T-helper 1 cell treated with Interleukin-12 subunit alpha and Interleukin-12 subunit beta and Interleukin-4 antibody, amounts not matched to agents 30 μg/mL and 1 μg/mL, for 36 hours (primary cell): ENCODE results near the gene PI3.

Experiments used
- H3K27ac Mint-ChIP-seq: one replicate; pipeline ENCODE4 v1.8.0; 2021; ENCODE audit warnings: mild to moderate bottlenecking, mixed read lengths
- H3K27me3 Mint-ChIP-seq: one replicate; pipeline ENCODE4 v1.8.0; 2021; ENCODE audit warnings: low read depth, mixed read lengths
- H3K36me3 Mint-ChIP-seq: one replicate; pipeline ENCODE4 v1.8.0; 2021; ENCODE audit warnings: low read depth, mixed read lengths
- H3K4me1 Mint-ChIP-seq: one replicate; pipeline ENCODE4 v1.8.0; 2021; ENCODE audit warnings: low read depth, mixed read lengths
- H3K4me3 Mint-ChIP-seq: one replicate; pipeline ENCODE4 v1.8.0; 2021; ENCODE audit warnings: mild to moderate bottlenecking, moderate library complexity, mixed read lengths
- H3K9me3 Mint-ChIP-seq: one replicate; pipeline ENCODE4 v1.8.0; 2021; ENCODE audit warnings: mixed read lengths

The PI3 gene

DNA sequence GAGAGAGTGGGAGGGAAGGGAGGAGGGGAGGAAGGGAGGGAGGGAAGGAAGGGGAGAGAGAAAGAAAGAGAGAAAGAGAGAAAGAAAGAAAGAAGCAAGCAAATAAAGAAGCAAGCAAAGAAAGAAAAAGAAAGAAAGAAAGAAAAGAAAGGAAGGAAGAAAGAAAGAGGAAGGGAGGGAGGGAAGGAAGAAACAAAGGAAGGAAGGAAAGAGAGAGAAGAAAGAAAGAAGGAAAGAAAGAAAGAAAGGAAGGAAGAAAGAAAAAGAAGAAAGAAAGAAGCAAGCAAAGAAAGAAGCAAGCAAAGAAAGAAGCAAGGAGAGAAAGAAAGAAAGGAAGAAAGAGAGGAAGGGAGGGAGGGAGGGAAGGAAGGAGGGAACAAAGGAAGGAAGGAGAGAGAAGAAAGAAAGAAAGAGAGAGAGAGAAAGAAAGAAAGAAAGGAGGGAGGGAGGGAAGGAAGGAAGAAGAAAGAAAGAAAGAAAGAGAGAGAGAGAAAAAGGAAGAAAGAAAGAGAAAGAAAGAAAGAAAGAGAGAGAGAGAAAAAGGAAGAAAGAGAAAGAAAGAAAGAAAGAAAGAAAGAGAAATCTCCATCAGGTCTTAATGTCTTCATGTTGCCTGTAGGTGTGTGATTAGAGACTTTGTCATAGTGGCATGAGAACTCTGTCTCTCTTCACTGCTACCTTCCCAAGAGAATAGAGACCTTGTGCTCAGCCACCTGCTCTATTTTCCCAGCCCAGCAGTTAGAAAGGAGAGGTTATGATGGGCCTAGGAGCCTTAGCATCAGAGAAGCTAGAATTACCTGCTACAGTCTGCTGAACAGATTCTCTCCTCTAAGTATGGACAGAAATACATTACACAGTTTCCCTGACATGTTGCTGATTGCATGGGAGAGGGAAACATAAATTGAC is 37.1 kb downstream of the PI3 start:
- no peaks in the 10 kb centered on the region for H3K4me1 Mint-ChIP-seq
- H3K9me3 Mint-ChIP-seq: no peaks in the 10 kb centered on the region
- H3K36me3 Mint-ChIP-seq: no peaks in the 10 kb centered on the region
- no peak overlapping the region for H3K27ac Mint-ChIP-seq
- H3K4me3 Mint-ChIP-seq: no peak overlapping the region
- H3K27me3 Mint-ChIP-seq: peaks cover 20% of the 10 kb centered on the region

DNA sequence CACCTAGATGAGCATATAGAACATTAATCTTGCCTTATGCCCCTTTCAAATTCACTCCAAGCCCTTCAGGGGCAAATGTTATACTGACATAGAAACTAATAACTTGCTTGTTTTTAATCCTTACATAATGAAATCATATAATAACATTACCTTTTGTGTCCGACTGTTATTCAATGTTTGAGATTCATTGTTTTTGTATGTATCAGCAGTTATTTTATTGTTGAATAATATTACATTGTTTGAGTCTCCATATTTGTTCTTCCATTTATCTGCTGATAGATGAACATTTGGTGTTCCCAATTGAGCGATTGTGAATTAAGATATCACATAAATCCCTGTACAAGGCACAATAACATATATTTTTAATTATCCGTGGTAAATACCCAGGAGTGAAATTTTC is 38.1 kb downstream of the PI3 start:
- Mint-ChIP-seq H3K27me3 (peaks cover 18% of the 10 kb centered on the region), H3K9me3 (no peaks in the 10 kb centered on the region), H3K4me1 (no peaks in the 10 kb centered on the region), H3K4me3 (no peak overlapping the region), H3K36me3 (no peaks in the 10 kb centered on the region), H3K27ac (no peak overlapping the region)

DNA sequence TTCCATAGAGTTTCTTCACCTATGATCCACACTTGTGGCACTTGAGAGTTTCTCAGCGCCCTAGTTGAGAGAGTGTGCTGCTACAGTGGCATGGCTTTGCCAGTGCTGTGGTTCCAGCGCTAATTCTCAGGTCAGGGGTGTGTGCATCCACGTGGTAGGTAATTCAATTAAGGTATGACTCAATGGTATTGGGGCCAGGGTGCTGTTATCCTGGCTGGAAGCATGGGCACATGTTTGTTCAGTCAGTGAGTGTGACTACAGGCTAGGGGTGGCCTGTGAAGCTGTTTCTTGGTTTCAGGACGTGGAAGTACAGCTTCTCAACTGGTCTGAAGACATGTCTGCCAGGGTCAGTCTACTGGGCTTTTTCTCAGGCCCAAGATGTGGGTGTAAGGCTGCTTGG is 43.4 kb downstream of the PI3 start:
- Mint-ChIP-seq H3K4me1 (no peaks in the 10 kb centered on the region), H3K27me3 (peaks cover 33% of the 10 kb centered on the region), H3K9me3 (no peaks in the 10 kb centered on the region), H3K27ac (no peak overlapping the region), H3K36me3 (no peaks in the 10 kb centered on the region), H3K4me3 (no peak overlapping the region)

DNA sequence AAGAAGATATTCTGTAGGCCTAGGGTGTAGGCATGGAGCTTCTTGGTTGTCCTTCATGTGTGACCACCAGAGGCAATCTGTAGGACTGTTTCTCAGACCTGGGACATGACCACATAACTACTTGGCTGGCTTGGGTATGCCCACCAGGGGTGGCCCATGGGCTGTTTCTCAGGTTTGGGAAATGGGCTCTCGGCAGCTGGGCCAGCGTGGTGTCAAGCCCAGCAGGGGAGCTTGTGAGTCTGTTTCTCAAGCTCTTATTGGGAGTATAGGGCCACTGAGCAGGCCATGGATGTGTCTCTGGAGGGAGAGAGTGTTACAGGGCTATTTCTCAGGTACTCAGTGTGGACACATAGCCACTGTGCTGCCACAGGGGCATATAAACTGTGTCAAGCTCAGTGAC is 43.9 kb downstream of the PI3 start:
- H3K9me3 Mint-ChIP-seq: no peaks in the 10 kb centered on the region
- no peak overlapping the region for H3K4me3 Mint-ChIP-seq
- H3K27me3 Mint-ChIP-seq: peaks cover 34% of the 10 kb centered on the region
- no peaks in the 10 kb centered on the region for H3K36me3 Mint-ChIP-seq
- H3K4me1 Mint-ChIP-seq: no peaks in the 10 kb centered on the region
- H3K27ac Mint-ChIP-seq: no peak overlapping the region

DNA sequence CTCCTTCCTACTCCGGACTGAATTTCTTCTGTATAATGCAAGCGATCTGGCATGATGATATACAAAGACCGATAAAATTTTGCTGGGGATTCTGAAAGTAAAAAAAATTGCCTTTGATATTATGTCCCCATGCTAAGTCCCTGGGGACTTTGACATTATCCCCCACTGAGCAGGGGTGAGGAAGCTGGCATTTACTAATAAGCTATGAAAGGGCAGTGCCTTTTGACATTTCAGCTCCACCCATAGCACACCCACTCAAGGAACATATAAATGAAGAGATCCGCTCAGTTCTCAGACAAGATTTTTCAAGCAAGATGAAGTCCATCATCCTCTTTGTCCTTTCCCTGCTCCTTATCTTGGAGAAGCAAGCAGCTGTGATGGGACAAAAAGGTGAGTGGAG is 46.4 kb downstream of the PI3 start, which contains the start of gene SEMG2:
SEMG2 (plus strand) TSS at position 298 of the 400 bp plus-strand sequence; CDS start at position 315, 17 bp downstream.
- peaks cover 43% of the 10 kb centered on the region for H3K27me3 Mint-ChIP-seq
- no peak within 1 kb of the TSS for H3K4me3 Mint-ChIP-seq
- H3K4me1 Mint-ChIP-seq: no peaks in the 10 kb centered on the region
- H3K27ac Mint-ChIP-seq: no peak within 1 kb of the TSS
- no peaks in the 10 kb centered on the region for H3K36me3 Mint-ChIP-seq
- H3K9me3 Mint-ChIP-seq: no peaks in the 10 kb centered on the region

DNA sequence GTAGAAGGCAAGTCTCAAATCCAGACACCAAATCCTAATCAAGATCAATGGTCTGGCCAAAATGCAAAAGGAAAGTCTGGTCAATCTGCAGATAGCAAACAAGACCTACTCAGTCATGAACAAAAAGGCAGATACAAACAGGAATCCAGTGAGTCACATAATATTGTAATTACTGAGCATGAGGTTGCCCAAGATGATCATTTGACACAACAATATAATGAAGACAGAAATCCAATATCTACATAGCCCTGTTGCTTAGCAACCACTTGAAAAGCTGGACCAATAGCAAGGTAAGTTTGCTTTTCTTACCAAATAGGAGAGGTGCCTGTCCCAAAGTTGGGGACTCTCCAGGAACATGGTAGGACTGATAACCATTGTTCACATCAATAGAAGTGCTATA is 48.4 kb downstream of the PI3 start:
- H3K27me3 Mint-ChIP-seq: peaks cover 52% of the 10 kb centered on the region
- H3K4me1 Mint-ChIP-seq: no peaks in the 10 kb centered on the region
- H3K27ac Mint-ChIP-seq: no peak overlapping the region
- H3K4me3 Mint-ChIP-seq: no peak overlapping the region
- no peaks in the 10 kb centered on the region for H3K9me3 Mint-ChIP-seq
- H3K36me3 Mint-ChIP-seq: no peaks in the 10 kb centered on the region
